OCI-LY7 (cell line): ENCODE data around the gene NEK9. TPM values are rescaled to one million over a fixed set of nuclear protein-coding genes. Genes with fewer than 3 reads are reported as not detected.

Experiments
- BruUV-seq: library from RNA; stranded (reverse); fragments of 400-500 nt; replicated peaks from 2 replicates; lab custom pipeline; 2021; lab: Mats Ljungman, UMichigan
- CTCF ChIA-PET: fragments of 300-600 bp; sonication (Branson Sonifier 250); formaldehyde crosslinking; loops from one replicate; lab custom pipeline; 2022; ENCODE audit warnings: antibody characterized with exemption; ENCODE audit not compliant: unreplicated experiment; lab: Charles Lee
- POLR2A ChIA-PET: fragments of 300-600 bp; sonication (Branson Sonifier 250); formaldehyde crosslinking; loops from one replicate; lab custom pipeline; 2022; ENCODE audit warnings: antibody characterized with exemption; lab: Charles Lee
- DNase-seq: peaks from one replicate; pipeline ENCODE4 v3.0.0-alpha.2; 2015; ENCODE audit warnings: low spot score
- H2AFZ ChIP-seq: fragments of 200-600 bp; sonication (generic), shearing (Covaris generic); 2 replicates; pipeline ENCODE4 v1.6.1; 2014; ENCODE audit warnings: mild to moderate bottlenecking, antibody characterized with exemption, low read length, moderate library complexity
- H3K27ac ChIP-seq: fragments of 200-600 bp; sonication (generic); 2 replicates; pipeline ENCODE4 v1.5.1; 2014; ENCODE audit warnings: mixed run types, low read depth, mild to moderate bottlenecking, moderate library complexity, low read length, inconsistent platforms; ENCODE audit not compliant: poor library complexity, severe bottlenecking
- H3K36me3 ChIP-seq: fragments of 200-600 bp; sonication (generic); 2 replicates; pipeline ENCODE4 v1.6.1; 2014; ENCODE audit warnings: mild to moderate bottlenecking, antibody characterized with exemption, low read length, moderate library complexity, mixed read lengths; ENCODE audit not compliant: insufficient read depth
- H3K4me1 ChIP-seq: fragments of 200-600 bp; sonication (generic); 2 replicates; pipeline ENCODE4 v1.5.1; 2014; ENCODE audit warnings: mild to moderate bottlenecking, low read length; ENCODE audit not compliant: insufficient read depth, poor library complexity, severe bottlenecking
- H3K4me2 ChIP-seq: fragments of 200-600 bp; sonication (generic); 2 replicates; pipeline ENCODE4 v1.6.1; 2014; ENCODE audit warnings: mild to moderate bottlenecking, low read length
- H3K4me3 ChIP-seq: fragments of 200-600 bp; sonication (generic); 2 replicates; pipeline ENCODE4 v1.5.1; 2014; ENCODE audit warnings: mild to moderate bottlenecking, low read depth, low read length; ENCODE audit not compliant: poor library complexity, severe bottlenecking
- H3K79me2 ChIP-seq: fragments of 200-600 bp; sonication (generic); 2 replicates; pipeline ENCODE4 v1.6.1; 2016; ENCODE audit warnings: low read depth, mild to moderate bottlenecking, low read length, moderate library complexity, mixed read lengths; ENCODE audit not compliant: insufficient read depth
- H3K9me2 ChIP-seq: fragments of 200-600 bp; sonication (generic); 2 replicates; pipeline ENCODE4 v1.6.1; 2016; ENCODE audit warnings: mild to moderate bottlenecking, low read length, mixed read lengths; ENCODE audit not compliant: insufficient read depth
- H3K9me3 ChIP-seq: fragments of 200-600 bp; sonication (generic); 2 replicates; pipeline ENCODE4 v1.6.1; 2014; ENCODE audit warnings: mild to moderate bottlenecking, mixed run types, low read length, mixed read lengths
- H4K20me1 ChIP-seq: fragments of 200-600 bp; sonication (generic); 2 replicates; pipeline ENCODE4 v1.6.1; 2014; ENCODE audit warnings: mild to moderate bottlenecking, antibody characterized with exemption, low read length, moderate library complexity, mixed read lengths; ENCODE audit not compliant: insufficient read depth
- EZH2phosphoT487 ChIP-seq: fragments of 200-600 bp; sonication (generic); IDR thresholded peaks from 2 replicates; pipeline ENCODE4 v1.6.1; 2018; ENCODE audit warnings: low read depth, borderline replicate concordance, mild to moderate bottlenecking, mixed run types, antibody characterized with exemption, low read length, moderate library complexity, mixed read lengths
- intact Hi-C: fragments of 100-400 bp; cut with micrococcal nuclease; formaldehyde crosslinking; loops from one replicate; pipeline ENCODE4 v1.10.0; 2022; ENCODE audit not compliant: unreplicated experiment
- total RNA-seq, 2 experiments: library from RNA; depleted of rRNA in 1 of 2; stranded (reverse); fragments of >200 nt in 1 of 2; shearing (Covaris generic) in 1 of 2; gene quantifications; 2 replicates each; pipeline ENCODE4 v1.2.3, GENCODE V29; 2014 to 2022
- TF ChIP-seq, protein P1 (sequence below): fragments of 200-600 bp; sonication (generic); conservative IDR thresholded peaks from 2 replicates; pipeline ENCODE4 v1.5.1; 2014; ENCODE audit warnings: mild to moderate bottlenecking, antibody characterized with exemption, low read length, moderate library complexity, mixed read lengths

NEK9 gene
- total RNA-seq, 2 experiments from 2014 or later, result 58.3 to 86.4 TPM

GRCh38 chr14:75162631-75163030 is 35.8 kb upstream of the NEK9 start:
- Histone ChIP-seq H3K36me3 (0 out of 2 replicates have a peak, but pooled peaks cover 6% of the 10 kb centered on the region), H3K9me2 (no peaks in the 10 kb centered on the region), H3K9me3 (no peaks in the 10 kb centered on the region), H3K4me3 (no peak overlapping the region), H4K20me1 (peaks cover 21% of the 10 kb centered on the region; the same call in 1 of the 2 replicates), H2AFZ (no peak overlapping the region), H3K27ac (no peak overlapping the region), H3K4me2 (no peak overlapping the region), H3K79me2 (peaks cover 90% of the 10 kb centered on the region), H3K4me1 (peaks cover 21% of the 10 kb centered on the region)
- BruUV-seq, result no TSS peak
- POLR2A ChIA-PET, result no interaction called here
- TF ChIP-seq, protein P1, sequence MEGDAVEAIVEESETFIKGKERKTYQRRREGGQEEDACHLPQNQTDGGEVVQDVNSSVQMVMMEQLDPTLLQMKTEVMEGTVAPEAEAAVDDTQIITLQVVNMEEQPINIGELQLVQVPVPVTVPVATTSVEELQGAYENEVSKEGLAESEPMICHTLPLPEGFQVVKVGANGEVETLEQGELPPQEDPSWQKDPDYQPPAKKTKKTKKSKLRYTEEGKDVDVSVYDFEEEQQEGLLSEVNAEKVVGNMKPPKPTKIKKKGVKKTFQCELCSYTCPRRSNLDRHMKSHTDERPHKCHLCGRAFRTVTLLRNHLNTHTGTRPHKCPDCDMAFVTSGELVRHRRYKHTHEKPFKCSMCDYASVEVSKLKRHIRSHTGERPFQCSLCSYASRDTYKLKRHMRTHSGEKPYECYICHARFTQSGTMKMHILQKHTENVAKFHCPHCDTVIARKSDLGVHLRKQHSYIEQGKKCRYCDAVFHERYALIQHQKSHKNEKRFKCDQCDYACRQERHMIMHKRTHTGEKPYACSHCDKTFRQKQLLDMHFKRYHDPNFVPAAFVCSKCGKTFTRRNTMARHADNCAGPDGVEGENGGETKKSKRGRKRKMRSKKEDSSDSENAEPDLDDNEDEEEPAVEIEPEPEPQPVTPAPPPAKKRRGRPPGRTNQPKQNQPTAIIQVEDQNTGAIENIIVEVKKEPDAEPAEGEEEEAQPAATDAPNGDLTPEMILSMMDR, result peak; percentile 65; the same call in 1 of the 2 replicates
- no peak for TF ChIP-seq EZH2phosphoT487
- DNase-seq, result no peak
- CTCF ChIA-PET, result no interaction called here
- intact Hi-C loops, result no loop called here

DNA sequence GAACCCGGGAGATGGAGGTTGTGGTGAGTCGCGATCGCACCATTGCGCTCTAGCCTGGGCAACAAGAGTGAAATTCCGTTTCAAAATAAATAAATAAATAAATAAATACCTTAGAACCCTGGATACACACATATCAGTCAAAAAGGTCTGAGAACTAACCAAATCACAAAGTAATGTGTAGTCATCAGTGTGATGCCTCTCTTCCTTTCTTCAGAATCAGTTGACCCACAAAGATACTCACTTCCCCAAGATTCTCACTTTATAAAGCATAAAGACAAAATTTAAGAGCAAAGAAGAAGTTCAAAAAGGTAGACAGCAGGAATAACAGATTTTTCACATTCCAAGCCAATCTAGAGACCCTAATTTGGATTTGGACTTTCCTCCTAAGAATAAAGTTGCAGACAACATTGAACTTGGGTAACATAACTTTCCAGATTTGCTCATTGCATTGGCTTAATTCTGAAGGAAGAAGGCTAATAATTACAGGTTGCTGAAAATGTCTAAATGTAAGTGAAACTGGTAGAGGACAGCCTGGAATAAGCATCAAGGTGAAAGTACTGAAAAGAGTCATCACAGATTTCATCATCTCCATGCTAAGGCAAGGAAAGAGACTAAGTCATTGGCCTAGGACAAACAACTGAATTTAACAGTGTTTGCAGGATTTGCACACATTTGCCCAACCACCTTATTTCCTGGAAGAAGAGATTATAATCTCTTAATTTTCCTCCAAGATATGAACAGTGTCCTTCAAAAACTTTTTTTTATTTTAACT is 32.2 kb upstream of the NEK9 start:
- peaks cover 21% of the 10 kb centered on the region; the same call in 1 of the 2 replicates for H4K20me1 ChIP-seq
- intact Hi-C loops, result no loop called here
- H3K4me1 ChIP-seq, result peaks cover 14% of the 10 kb centered on the region
- no peak for DNase-seq
- no peaks in the 10 kb centered on the region for H3K9me2 ChIP-seq
- H3K27ac ChIP-seq, result no peak overlapping the region
- TF ChIP-seq, protein P1, result no peak
- no peak for TF ChIP-seq EZH2phosphoT487
- peaks cover 84% of the 10 kb centered on the region for H3K79me2 ChIP-seq
- H3K4me2 ChIP-seq, result no peak overlapping the region
- BruUV-seq, result no TSS peak
- no peak overlapping the region for H3K4me3 ChIP-seq
- ChIA-PET POLR2A (no interaction called here), CTCF (no interaction called here)
- H2AFZ ChIP-seq, result no peak overlapping the region
- H3K36me3 ChIP-seq, result peaks cover 14% of the 10 kb centered on the region; the same call in 1 of the 2 replicates
- no peaks in the 10 kb centered on the region for H3K9me3 ChIP-seq

- peaks cover 14% of the 10 kb centered on the region for H3K4me1 ChIP-seq
- H3K27ac ChIP-seq, result no peak overlapping the region
- TF ChIP-seq, protein P1, result no peak
- no peak for TF ChIP-seq EZH2phosphoT487
- H3K4me2 ChIP-seq, result no peak overlapping the region
- no peaks in the 10 kb centered on the region for H3K9me3 ChIP-seq
- peaks cover 11% of the 10 kb centered on the region; the same call in 1 of the 2 replicates for H3K36me3 ChIP-seq
- no peak for DNase-seq
- no peak overlapping the region for H2AFZ ChIP-seq
- POLR2A ChIA-PET, result interaction anchor here (0.5 kb wide), 1 partner anchor 114 kb away, joined by 3 read pairs; no protein-coding TSS in a partner anchor
- intact Hi-C loops, result no loop called here
- no peak overlapping the region for H3K4me3 ChIP-seq
- BruUV-seq, result no TSS peak
- CTCF ChIA-PET, result no interaction called here
- peaks cover 18% of the 10 kb centered on the region; the same call in 1 of the 2 replicates for H4K20me1 ChIP-seq
- H3K79me2 ChIP-seq, result peaks cover 71% of the 10 kb centered on the region
- H3K9me2 ChIP-seq, result no peaks in the 10 kb centered on the region
Measured at GRCh38 chr14:75156901-75157300, 30.1 kb upstream of the NEK9 start.
